K562 (cell line): ENCODE measurements around the gene PPP1R37. TPM values are rescaled to one million over a fixed set of nuclear protein-coding genes. Genes with fewer than 3 reads are reported as not detected.

ENCODE experiments used
- ATAC-seq: fragments of 200-7000 bp; cut with Tn5 transposase; 3 replicates; pipeline ENCODE4 v1.9.1; 2020; ENCODE audit warnings: moderate library complexity
- BruUV-seq: library from RNA; stranded (reverse); fragments of 400-500 nt; replicated peaks from 2 replicates; lab custom pipeline; 2021; lab: Mats Ljungman, UMichigan
- CTCF ChIA-PET: fragments of 300-600 bp; formaldehyde crosslinking; extraction: SDS; loops from one replicate; lab custom pipeline; 2021; ENCODE audit warnings: low intra/inter-chr PET ratio; lab: Yijun Ruan, JAX
- POLR2A ChIA-PET: fragments of 300-600, 350-650 bp; sonication (Branson Sonifier 250); formaldehyde crosslinking; extraction: SDS; loops from one replicate; lab custom pipeline; 2021; ENCODE audit warnings: antibody characterized with exemption, inconsistent platforms; lab: Yijun Ruan, JAX
- DNase-seq, 4 experiments: peaks; one replicate each; pipeline versions ENCODE4 v3.0.0 to v3.0.0-alpha.2; 2011 to 2018; ENCODE audit warnings: low spot score in 3 of 4, mixed read lengths in 3 of 4; ENCODE audit errors: extremely low read depth in 1 of 4
- FAIRE-seq: peaks from 2 replicates; lab custom pipeline; 2011; peaks lifted over from hg19 to GRCh38; lab: Jason Lieb, UNC
- H2AFZ ChIP-seq: 2 replicates; pipeline ENCODE4 v1.6.0; 2011; ENCODE audit warnings: low read depth, low read length, control low read depth, inconsistent platforms
- H3K27ac ChIP-seq: fragments of 200-600 bp; 3 replicates; pipeline ENCODE4 v1.8.0; 2011; ENCODE audit warnings: low read depth, mild to moderate bottlenecking, control low read depth, inconsistent platforms, low read length, moderate library complexity, mixed read lengths; ENCODE audit errors: extremely low read depth
- H3K27me3 ChIP-seq, 2 experiments: fragments of 300-600 bp in 1 of 2; 2 replicates in 1 of 2; 3 replicates in 1 of 2; pipeline versions ENCODE4 v1.6.0 to v1.8.0; 2011; ENCODE audit warnings: inconsistent platforms in 2 of 2, low read length in 2 of 2, mild to moderate bottlenecking in 1 of 2, mixed read lengths in 1 of 2, moderate library complexity in 1 of 2; ENCODE audit not compliant: control insufficient read depth in 2 of 2, insufficient read depth in 2 of 2
- H3K36me3 ChIP-seq: fragments of 300-600 bp; 3 replicates; pipeline ENCODE4 v1.8.0; 2011; ENCODE audit warnings: mild to moderate bottlenecking, low read length, inconsistent platforms; ENCODE audit not compliant: control insufficient read depth, insufficient read depth
- H3K4me1 ChIP-seq, 2 experiments: fragments of 200-600 bp in 1 of 2; replicated peaks in 1 of 2; 2 replicates in 1 of 2; 3 replicates in 1 of 2; pipeline versions ENCODE4 v1.5.1 to v1.8.0; 2011; ENCODE audit warnings: inconsistent platforms in 2 of 2, low read length in 2 of 2, mild to moderate bottlenecking in 1 of 2, mixed read lengths in 1 of 2, moderate library complexity in 1 of 2; ENCODE audit not compliant: control insufficient read depth in 2 of 2, insufficient read depth in 2 of 2
- H3K4me2 ChIP-seq: 2 replicates; pipeline ENCODE4 v1.6.1; 2011; ENCODE audit warnings: low read length, control low read depth, inconsistent platforms, mixed read lengths; ENCODE audit not compliant: insufficient read depth
- H3K4me3 ChIP-seq: fragments of 200-600 bp; sonication (generic), shearing (Covaris generic); 2 replicates; pipeline ENCODE4 v1.5.1; 2016; ENCODE audit warnings: control low read depth, inconsistent platforms
- H3K79me2 ChIP-seq: fragments of 200-600 bp; 3 replicates; pipeline ENCODE4 v1.8.0; 2011; ENCODE audit warnings: low read length, inconsistent platforms; ENCODE audit not compliant: control insufficient read depth, insufficient read depth
- H3K9ac ChIP-seq, 2 experiments: 2 replicates each; pipeline versions ENCODE4 v1.6.0 to v1.6.1; 2011; ENCODE audit warnings: low read depth in 2 of 2, low read length in 2 of 2, control low read depth in 1 of 2, inconsistent platforms in 1 of 2, mild to moderate bottlenecking in 1 of 2, mixed read lengths in 1 of 2; ENCODE audit not compliant: insufficient read depth in 1 of 2
- H3K9me1 ChIP-seq: one replicate; pipeline ENCODE4 v1.6.0; 2011; ENCODE audit warnings: inconsistent platforms, mild to moderate bottlenecking, low read length, moderate library complexity; ENCODE audit not compliant: control insufficient read depth, insufficient read depth
- H3K9me3 ChIP-seq: replicated peaks from 2 replicates; pipeline ENCODE4 v1.5.1; 2011; ENCODE audit warnings: low read depth, low read length, inconsistent platforms; ENCODE audit not compliant: control insufficient read depth, insufficient read depth
- H4K20me1 ChIP-seq: replicated peaks from 2 replicates; pipeline ENCODE4 v1.6.1; 2011; ENCODE audit warnings: low read length, inconsistent platforms, mixed read lengths; ENCODE audit not compliant: control insufficient read depth, insufficient read depth
- ATF4 ChIP-seq: fragments of 450-650 bp; formaldehyde crosslinking; IDR thresholded peaks from 2 replicates; pipeline ENCODE4 v1.4.0; 2022; ENCODE audit warnings: mild to moderate bottlenecking, moderate library complexity
- CCAR2 ChIP-seq: fragments of 200-400 bp; formaldehyde crosslinking; IDR thresholded peaks from 2 replicates; pipeline ENCODE4 v1.6.1; 2017; ENCODE audit warnings: mild to moderate bottlenecking, low read depth, low read length
- CHD2 ChIP-seq: IDR thresholded peaks from 2 replicates; pipeline ENCODE4 v1.6.1; 2011; ENCODE audit warnings: low read depth, low read length
- EGR1 ChIP-seq: fragments of 450-650 bp; conservative IDR thresholded peaks from 2 replicates; pipeline ENCODE4 v1.6.1; 2017; ENCODE audit warnings: mild to moderate bottlenecking
- JUND ChIP-seq, 2 experiments: IDR thresholded peaks; 2 replicates in 1 of 2; 3 replicates in 1 of 2; pipeline ENCODE4 v1.6.1; 2011; ENCODE audit warnings: borderline replicate concordance in 2 of 2, low read depth in 2 of 2, low read length in 2 of 2, improper control_type of control experiment in 1 of 2, missing biosample characterization in 1 of 2, missing genetic modification characterization in 1 of 2, missing genetic modification reagents in 1 of 2
- MXI1 ChIP-seq: IDR thresholded peaks from 2 replicates; pipeline ENCODE4 v1.6.1; 2011; ENCODE audit warnings: low read depth, mild to moderate bottlenecking, improper control_type of control experiment, low read length
- TCF7 ChIP-seq: sonication (generic); IDR thresholded peaks from 2 replicates; pipeline ENCODE4 v1.6.1; 2016; ENCODE audit warnings: antibody characterized with exemption, borderline replicate concordance
- ZMIZ1 ChIP-seq, 2 experiments: fragments of 150-350 bp in 1 of 2; IDR thresholded peaks; 2 replicates each; pipeline ENCODE4 v1.6.1; 2012 to 2016; ENCODE audit warnings: low read depth in 2 of 2, low read length in 2 of 2, mild to moderate bottlenecking in 1 of 2, moderate library complexity in 1 of 2
- ZNF311 ChIP-seq: fragments of 250-450 bp; sonication (Bioruptor Pico); IDR thresholded peaks from 2 replicates; pipeline ENCODE4 v1.4.0; 2020; ENCODE audit warnings: mild to moderate bottlenecking, moderate library complexity
- ZNF436 ChIP-seq: fragments of 250-450, 450-650 bp; sonication (Bioruptor Pico); formaldehyde crosslinking; IDR thresholded peaks from 2 replicates; pipeline ENCODE4 v1.7.0; 2020; ENCODE audit warnings: mild to moderate bottlenecking
- WGBS: fragments of 100-300 bp; shearing (Covaris generic); methylation state at CpG from one replicate; pipeline ENCODE4 v1.1.6; 2016; ENCODE audit warnings: low coverage, mixed read lengths; ENCODE audit not compliant: insufficient coverage; ENCODE audit errors: missing lambda C conversion rate; 5-methylcytosine and 5-hydroxymethylcytosine counted together
- in situ Hi-C: fragments of 300-500 bp; cut with MboI; formaldehyde crosslinking; loops from 4 replicates; pipeline ENCODE4 v1.15.0; 2018; ENCODE audit warnings: inconsistent platforms, mixed read lengths
- intact Hi-C: fragments of 100-400 bp; cut with micrococcal nuclease; formaldehyde crosslinking; loops from 2 replicates; pipeline ENCODE4 v1.14.2; 2022
- polyA plus RNA-seq, 8 experiments: library from polyadenylated mRNA; depleted of rRNA in 4 of 8; stranded (reverse) in 5 of 8; unstranded in 3 of 8; fragments of >200 nt; fragmentation: Nextera tagmentation in 2 of 8; fragmentation: Illumina TruSeq in 1 of 8; extraction: Ambion mirVana in 2 of 8; extraction: Trizol in 1 of 8; gene quantifications; 2 replicates each; pipeline versions ENCODE4 v1.2.1 to v1.2.3, GENCODE V29; 2011 to 2014; ENCODE audit warnings: inconsistent platforms in 1 of 8, missing spikeins in 1 of 8
- total RNA-seq, 7 experiments: library from RNA; depleted of rRNA in 6 of 7; stranded (reverse); fragments of >200 nt in 6 of 7; fragmentation: Illumina TruSeq in 2 of 7; extraction: Trizol in 2 of 7; gene quantifications; 2 replicates each; pipeline versions ENCODE4 v1.2.1 to v1.2.3, GENCODE V29; 2011 to 2021; ENCODE audit warnings: low replicate concordance in 1 of 7

The PPP1R37 gene
- total and polyA plus RNA-seq, 9 of the 15 experiments (the other 6 are each of a cell fraction or from before 2014, with no cell fraction given) = 0.04 to 20.3 (median 7.3) TPM

- no peak for FAIRE-seq
- H4K20me1 ChIP-seq = peaks cover 4% of the 10 kb centered on the region; the same call in 1 of the 2 replicates
- POLR2A ChIA-PET = interaction anchor here (0.6 to 1.2 kb wide), 3 partner anchors 15 to 271 kb away, joined by 3 to 6 read pairs (median 5); partner anchors contain the start of gene CLASRP
- no peak overlapping the region for H3K27ac ChIP-seq
- no peak for TF ChIP-seq ATF4
- TF ChIP-seq EGR1 = no peak
- no peak for TF ChIP-seq ZMIZ1 (IDR thresholded peaks at IDR 0.05; ENCODE audit: low read depth in 2 of 2, low read length in 2 of 2)
- TF ChIP-seq JUND (IDR thresholded peaks at IDR 0.05; ENCODE audit: borderline replicate concordance, low read depth, low read length) = no peak
- TF ChIP-seq JUND (tag; IDR thresholded peaks at IDR 0.05; ENCODE audit: borderline replicate concordance, low read depth, low read length) = no peak
- TF ChIP-seq ZNF436 (CRISPR knock-in tag) = no peak
- no peak for TF ChIP-seq CHD2
- TF ChIP-seq ZNF311 (CRISPR knock-in tag) = no peak
- TF ChIP-seq CCAR2 = no peak
- no peak for TF ChIP-seq MXI1
- TF ChIP-seq TCF7 = no peak
- TF ChIP-seq, all 486 proteins: peak for 0
- ATAC-seq = no peak
- Histone ChIP-seq H2AFZ (no peak overlapping the region), H3K9ac (no peak overlapping the region; a peak in 1 of 4 replicates), H3K4me2 (no peak overlapping the region), H3K27me3 (no peaks in the 10 kb centered on the region), H3K79me2 (0 out of 3 replicates have a peak, but pooled peaks cover 4% of the 10 kb centered on the region), H3K4me3 (no peak overlapping the region), H3K36me3 (peaks cover 81% of the 10 kb centered on the region; the same call in 2 of the 3 replicates), H3K9me3 (no peaks in the 10 kb centered on the region), H3K4me1 (peaks cover 0 to 29% of the 10 kb centered on the region in 2 experiments; a peak in 2 of 5 replicates), H3K9me1 (no peaks in the 10 kb centered on the region)
- intact Hi-C loops (no loop called here), in situ Hi-C loops (no loop called here)
- CTCF ChIA-PET = no interaction called here
- no CpG with 5 or more reads among the region's 10 CpGs for WGBS
- DNase-seq = no peak
- no TSS peak for BruUV-seq
Measured at GRCh38 chr19:45068041-45068440, 24.9 kb upstream of the PPP1R37 start.
